Ectodermal cell (in vitro differentiated cells): ENCODE measurements around the gene EPAS1.

Experiments
- H3K27ac ChIP-seq: 2 replicates; pipeline ENCODE4 v1.7.0; 2013; ENCODE audit warnings: mild to moderate bottlenecking, low read depth, low read length; ENCODE audit not compliant: insufficient read depth, poor library complexity, severe bottlenecking
- H3K27me3 ChIP-seq: 2 replicates; pipeline ENCODE4 v1.7.0; 2013; ENCODE audit warnings: mild to moderate bottlenecking, low read length; ENCODE audit not compliant: insufficient read depth, control insufficient read depth, poor library complexity, severe bottlenecking
- H3K36me3 ChIP-seq: one replicate; pipeline ENCODE4 v1.7.0; 2013; ENCODE audit warnings: low read length; ENCODE audit not compliant: control insufficient read depth, insufficient read depth
- H3K4me1 ChIP-seq: one replicate; pipeline ENCODE4 v1.7.0; 2013; ENCODE audit warnings: low read length; ENCODE audit not compliant: control insufficient read depth, insufficient read depth
- H3K4me3 ChIP-seq: 2 replicates; pipeline ENCODE4 v1.7.0; 2013; ENCODE audit warnings: low read depth, low read length, control low read depth; ENCODE audit not compliant: insufficient read depth
- H3K9me3 ChIP-seq: 2 replicates; pipeline ENCODE4 v1.7.0; 2013; ENCODE audit warnings: mild to moderate bottlenecking, low read length, moderate library complexity; ENCODE audit not compliant: control insufficient read depth
- WGBS, 2 experiments: methylation state at CpG; one replicate each; pipeline ENCODE4 v1.1.7; 2013; ENCODE audit warnings: missing lambda C conversion rate in 2 of 2; 5-methylcytosine and 5-hydroxymethylcytosine counted together

The EPAS1 gene

GRCh38 chr2:46381871-46382270 lies 84.7 kb downstream of the EPAS1 start:
- Histone ChIP-seq H3K9me3 (no peaks in the 10 kb centered on the region), H3K4me1 (no peaks in the 10 kb centered on the region), H3K4me3 (no peak overlapping the region), H3K36me3 (no peaks in the 10 kb centered on the region), H3K27ac (no peak overlapping the region), H3K27me3 (no peaks in the 10 kb centered on the region)
- 94 to 97% methylated on average over 8 of the region's 8 CpGs for WGBS, 2 experiments

GRCh38 chr2:46382331-46383112 lies 85.3 kb downstream of the EPAS1 start:
- no peaks in the 10 kb centered on the region for H3K36me3 ChIP-seq
- H3K4me1 ChIP-seq, result no peaks in the 10 kb centered on the region
- H3K27me3 ChIP-seq, result no peaks in the 10 kb centered on the region
- no peak overlapping the region for H3K4me3 ChIP-seq
- H3K27ac ChIP-seq, result no peak overlapping the region
- 94 to 95% methylated on average over 14 of the region's 14 CpGs for WGBS, 2 experiments
- no peaks in the 10 kb centered on the region for H3K9me3 ChIP-seq

- no peak overlapping the region for H3K4me3 ChIP-seq
- no peaks in the 10 kb centered on the region for H3K36me3 ChIP-seq
- H3K4me1 ChIP-seq, result no peaks in the 10 kb centered on the region
- no peak overlapping the region for H3K27ac ChIP-seq
- H3K27me3 ChIP-seq, result no peaks in the 10 kb centered on the region
- WGBS, 2 experiments, result 97 to 100% methylated on average over 1 of the region's 1 CpG
- H3K9me3 ChIP-seq, result no peaks in the 10 kb centered on the region
Measured at GRCh38 chr2:46383113-46383395, 85.8 kb downstream of the EPAS1 start.

- Histone ChIP-seq H3K27me3 (no peaks in the 10 kb centered on the region), H3K4me3 (no peak overlapping the region), H3K9me3 (no peaks in the 10 kb centered on the region), H3K4me1 (no peaks in the 10 kb centered on the region), H3K27ac (no peak overlapping the region), H3K36me3 (no peaks in the 10 kb centered on the region)
- 91% methylated on average over 9 of the region's 9 CpGs for WGBS, 2 experiments
Measured at GRCh38 chr2:46383784-46384456, 86.7 kb downstream of the EPAS1 start.

- Histone ChIP-seq H3K4me3 (no peak overlapping the region), H3K27ac (no peak overlapping the region), H3K4me1 (no peaks in the 10 kb centered on the region), H3K9me3 (no peaks in the 10 kb centered on the region), H3K36me3 (no peaks in the 10 kb centered on the region), H3K27me3 (no peaks in the 10 kb centered on the region)
- WGBS, 2 experiments, result 91 to 93% methylated on average over 12 of the region's 12 CpGs
Measured at GRCh38 chr2:46384457-46384815, 87.2 kb downstream of the EPAS1 start.

GRCh38 chr2:46385786-46386577 lies 88.8 kb downstream of the EPAS1 start:
- Histone ChIP-seq H3K27me3 (no peaks in the 10 kb centered on the region), H3K4me3 (no peak overlapping the region), H3K36me3 (no peaks in the 10 kb centered on the region), H3K27ac (no peak overlapping the region), H3K9me3 (no peaks in the 10 kb centered on the region), H3K4me1 (no peaks in the 10 kb centered on the region)
- 92% methylated on average over 18 of the region's 18 CpGs for WGBS, 2 experiments

- 93% methylated on average over 5 of the region's 5 CpGs for WGBS, 2 experiments
- no peaks in the 10 kb centered on the region for H3K4me1 ChIP-seq
Measured at GRCh38 chr2:46386763-46387162, 89.6 kb downstream of the EPAS1 start.

GRCh38 chr2:46387292-46387691 lies 90.1 kb downstream of the EPAS1 start:
- 69 to 77% methylated on average over 3 of the region's 3 CpGs for WGBS, 2 experiments

More at GRCh38 chr2:46386763-46387162, 89.6 kb downstream of the EPAS1 start:
- H3K27me3 ChIP-seq, result no peaks in the 10 kb centered on the region
- no peak overlapping the region for H3K27ac ChIP-seq
- H3K36me3 ChIP-seq, result no peaks in the 10 kb centered on the region
- no peaks in the 10 kb centered on the region for H3K9me3 ChIP-seq
- no peak overlapping the region for H3K4me3 ChIP-seq

GRCh38 chr2:46387886-46388515 lies 90.8 kb downstream of the EPAS1 start:
- no peaks in the 10 kb centered on the region for H3K4me1 ChIP-seq

More at GRCh38 chr2:46387292-46387691, 90.1 kb downstream of the EPAS1 start:
- Histone ChIP-seq H3K27me3 (no peaks in the 10 kb centered on the region), H3K4me3 (no peak overlapping the region), H3K9me3 (no peaks in the 10 kb centered on the region), H3K4me1 (no peaks in the 10 kb centered on the region), H3K27ac (no peak overlapping the region), H3K36me3 (no peaks in the 10 kb centered on the region)

GRCh38 chr2:46388881-46389280 lies 91.7 kb downstream of the EPAS1 start:
- Histone ChIP-seq H3K36me3 (no peaks in the 10 kb centered on the region), H3K4me3 (no peak overlapping the region), H3K27ac (no peak overlapping the region), H3K4me1 (no peaks in the 10 kb centered on the region), H3K9me3 (no peaks in the 10 kb centered on the region), H3K27me3 (no peaks in the 10 kb centered on the region)
- 93% methylated on average over 5 of the region's 5 CpGs for WGBS, 2 experiments

More at GRCh38 chr2:46387886-46388515, 90.8 kb downstream of the EPAS1 start:
- no peaks in the 10 kb centered on the region for H3K27me3 ChIP-seq
- H3K36me3 ChIP-seq, result no peaks in the 10 kb centered on the region
- H3K9me3 ChIP-seq, result no peaks in the 10 kb centered on the region
- H3K4me3 ChIP-seq, result no peak overlapping the region
- WGBS, 2 experiments, result 91% methylated on average over 5 of the region's 5 CpGs
- no peak overlapping the region for H3K27ac ChIP-seq
